Lower lobe of right lung (tissue), 2 donors: ENCODE measurements around the gene NELL1. TPM values are rescaled to one million over a fixed set of nuclear protein-coding genes. Genes with fewer than 3 reads are reported as not detected.

ENCODE experiments used
- ATAC-seq, 2 donors: fragments of 200-7000 bp; cut with Tn5 transposase; one replicate each; pipeline ENCODE4 v1.9.1; 2020 to 2022; ENCODE audit warnings: mild to moderate bottlenecking in 2 of 2, moderate library complexity in 2 of 2
- DNase-seq: peaks from one replicate; pipeline ENCODE4 v3.0.0-alpha.2; 2020
- H3K27ac ChIP-seq: fragments of 200-600 bp; one replicate; pipeline ENCODE4 v1.8.0; 2022
- H3K27me3 ChIP-seq: fragments of 200-600 bp; one replicate; pipeline ENCODE4 v1.8.0; 2022; ENCODE audit warnings: low read depth
- H3K36me3 ChIP-seq: fragments of 200-600 bp; one replicate; pipeline ENCODE4 v1.8.0; 2022; ENCODE audit warnings: mild to moderate bottlenecking
- H3K4me1 ChIP-seq: fragments of 200-600 bp; one replicate; pipeline ENCODE4 v1.8.0; 2022
- H3K4me3 ChIP-seq: fragments of 200-600 bp; one replicate; pipeline ENCODE4 v1.8.0; 2022; ENCODE audit warnings: mild to moderate bottlenecking
- H3K9me3 ChIP-seq: fragments of 200-600 bp; one replicate; pipeline ENCODE4 v1.8.0; 2022
- CTCF ChIP-seq: fragments of 200-600 bp; IDR thresholded peaks from one replicate; pipeline ENCODE4 v1.8.0; 2022; ENCODE audit warnings: antibody characterized with exemption, mild to moderate bottlenecking
- intact Hi-C: fragments of 100-400 bp; cut with DNase I; formaldehyde crosslinking; loops from one replicate; pipeline ENCODE4 v1.11.0; 2022
- total RNA-seq: library from RNA; stranded (reverse); fragmentation: NEBNext Ultra II Directional; extraction: Animal tissue kit (Norgen Biotek cat#: 25700); gene quantifications from one replicate; pipeline ENCODE4 v1.2.1, GENCODE V29; 2021
- donor health status: DM: no; HTN: yes; CAD: no; lungs with severe emphysema.

The NELL1 gene
- total RNA-seq, 1 donor from 2014 or later: 0.15 TPM

- H3K4me1 ChIP-seq: no peaks in the 10 kb centered on the region
- no peak overlapping the region for H3K27ac ChIP-seq
- H3K9me3 ChIP-seq: no peaks in the 10 kb centered on the region
- no peaks in the 10 kb centered on the region for H3K27me3 ChIP-seq
- ATAC-seq (no peak), DNase-seq (no peak)
- intact Hi-C loops: no loop called here
- TF ChIP-seq CTCF: no peak
- no peaks in the 10 kb centered on the region for H3K36me3 ChIP-seq
- no peak overlapping the region for H3K4me3 ChIP-seq
Observed at GRCh38 chr11:20627026-20627425, 42.4 kb upstream of the NELL1 start.

- no peaks in the 10 kb centered on the region for H3K4me1 ChIP-seq
- TF ChIP-seq CTCF: no peak
- intact Hi-C loops: no loop called here
Observed at GRCh38 chr11:20627701-20628100, 41.7 kb upstream of the NELL1 start.

GRCh38 chr11:20631519-20632168, 37.7 kb upstream of the NELL1 start:
- Histone ChIP-seq H3K9me3 (no peaks in the 10 kb centered on the region), H3K27me3 (no peaks in the 10 kb centered on the region), H3K4me1 (no peaks in the 10 kb centered on the region), H3K4me3 (no peak overlapping the region), H3K27ac (no peak overlapping the region), H3K36me3 (no peaks in the 10 kb centered on the region)
- intact Hi-C loops: no loop called here
- TF ChIP-seq CTCF: no peak
- ATAC-seq (no peak), DNase-seq (no peak)

More at GRCh38 chr11:20627701-20628100, 41.7 kb upstream of the NELL1 start:
- Histone ChIP-seq H3K36me3 (no peaks in the 10 kb centered on the region), H3K27ac (no peak overlapping the region), H3K27me3 (no peaks in the 10 kb centered on the region), H3K9me3 (no peaks in the 10 kb centered on the region), H3K4me3 (no peak overlapping the region)
- DNase-seq: no peak
- no peak for ATAC-seq

GRCh38 chr11:20632169-20632532, 37.2 kb upstream of the NELL1 start:
- no peak for DNase-seq
- Histone ChIP-seq H3K4me3 (no peak overlapping the region), H3K36me3 (no peaks in the 10 kb centered on the region), H3K9me3 (no peaks in the 10 kb centered on the region), H3K27me3 (no peaks in the 10 kb centered on the region), H3K27ac (no peak overlapping the region), H3K4me1 (no peaks in the 10 kb centered on the region)
- no peak for TF ChIP-seq CTCF
- intact Hi-C loops: no loop called here
- no peak for ATAC-seq

- intact Hi-C loops: no loop called here
- H3K27ac ChIP-seq: no peak overlapping the region
- TF ChIP-seq CTCF: no peak
- no peak for DNase-seq
- no peaks in the 10 kb centered on the region for H3K27me3 ChIP-seq
- no peaks in the 10 kb centered on the region for H3K9me3 ChIP-seq
- H3K4me3 ChIP-seq: no peak overlapping the region
- no peaks in the 10 kb centered on the region for H3K36me3 ChIP-seq
- ATAC-seq: no peak
- H3K4me1 ChIP-seq: no peaks in the 10 kb centered on the region
Observed at GRCh38 chr11:20634044-20634443, 35.3 kb upstream of the NELL1 start.
